Right ventricle myocardium superior (tissue), 1 donor: ENCODE data around the gene CISD3. TPM values are rescaled to one million over a fixed set of nuclear protein-coding genes. Genes with fewer than 3 reads are reported as not detected.

Experiments
- ATAC-seq: fragments of 200-7000 bp; cut with Tn5 transposase; one replicate; pipeline ENCODE4 v1.9.1; 2020; ENCODE audit warnings: mild to moderate bottlenecking; ENCODE audit not compliant: poor library complexity
- DNase-seq: peaks from one replicate; pipeline ENCODE4 v3.0.0-alpha.2; 2020
- intact Hi-C: fragments of 100-400 bp; cut with DNase I; formaldehyde crosslinking; loops from one replicate; pipeline ENCODE4 v1.11.2; 2022
- total RNA-seq: library from RNA; stranded (reverse); fragmentation: NEBNext Ultra II Directional; extraction: Animal tissue kit (Norgen Biotek cat#: 25700); gene quantifications from one replicate; pipeline ENCODE4 v1.2.1, GENCODE V29; 2021
- donor health status: DM: no; HTN: yes; CAD: no; lungs with severe emphysema.

The CISD3 gene
- total RNA-seq, 1 donor from 2014 or later = 82.5 TPM

DNA sequence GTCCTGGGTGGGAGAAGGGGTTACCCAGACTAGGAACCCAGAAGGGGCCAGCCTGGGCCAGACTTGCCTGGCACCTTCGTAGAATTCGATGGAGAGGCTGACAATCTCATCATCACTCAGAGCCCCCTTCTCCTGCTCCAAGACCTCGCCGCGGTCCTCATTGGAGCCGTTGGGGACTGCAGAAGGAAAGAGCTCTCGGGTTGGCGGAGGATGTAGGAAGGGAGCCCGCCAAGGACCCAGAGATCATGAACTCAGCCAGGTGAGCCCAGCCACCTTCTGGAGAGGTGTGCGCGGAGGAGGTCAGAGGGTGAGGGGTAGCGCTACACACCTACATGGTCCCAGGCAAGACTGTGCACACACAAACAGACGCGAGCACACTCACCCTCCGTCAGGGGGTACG, 8.5 kb downstream of the CISD3 start:
- ATAC-seq (no peak), DNase-seq (no peak)
- intact Hi-C loops = loop anchor here (5.0 kb wide), 1 partner anchor 36 kb away; no protein-coding TSS in a partner anchor

- intact Hi-C loops = loop anchor here (5.0 kb wide), 1 partner anchor 37 kb away; no protein-coding TSS in a partner anchor
- DNase-seq (no peak), ATAC-seq (no peak)
Measured at GRCh38 chr17:38739305-38739704, 9.2 kb downstream of the CISD3 start.

DNA sequence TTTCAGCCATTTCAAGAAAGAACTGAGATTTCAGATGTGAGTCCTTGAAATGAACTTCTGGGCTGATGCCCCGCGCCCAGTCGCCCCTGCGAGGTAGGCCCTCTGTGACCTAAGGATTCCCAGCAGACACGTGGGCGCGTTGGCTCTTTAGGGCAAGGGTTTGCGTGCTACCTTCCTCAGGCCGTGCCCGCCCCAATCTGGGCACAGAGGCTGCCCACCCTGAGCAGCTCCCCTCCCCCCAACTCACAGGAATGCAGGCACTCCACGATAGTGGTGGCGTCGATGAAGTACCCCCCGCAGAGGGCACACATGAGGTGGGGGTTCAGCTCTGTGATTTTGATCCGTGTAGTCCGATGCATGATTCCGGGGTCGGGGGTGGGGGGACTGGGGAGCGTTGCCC, 9.9 kb downstream of the CISD3 start:
- ATAC-seq (no peak), DNase-seq (no peak)
- intact Hi-C loops = no loop called here

- ATAC-seq (no peak), DNase-seq (no peak)
- intact Hi-C loops = no loop called here
Measured at GRCh38 chr17:38740806-38741205, 10.7 kb downstream of the CISD3 start.

GRCh38 chr17:38741461-38741860, 11.3 kb downstream of the CISD3 start:
- ATAC-seq (peak; percentile 8), DNase-seq (no peak)
- intact Hi-C loops = no loop called here

DNA sequence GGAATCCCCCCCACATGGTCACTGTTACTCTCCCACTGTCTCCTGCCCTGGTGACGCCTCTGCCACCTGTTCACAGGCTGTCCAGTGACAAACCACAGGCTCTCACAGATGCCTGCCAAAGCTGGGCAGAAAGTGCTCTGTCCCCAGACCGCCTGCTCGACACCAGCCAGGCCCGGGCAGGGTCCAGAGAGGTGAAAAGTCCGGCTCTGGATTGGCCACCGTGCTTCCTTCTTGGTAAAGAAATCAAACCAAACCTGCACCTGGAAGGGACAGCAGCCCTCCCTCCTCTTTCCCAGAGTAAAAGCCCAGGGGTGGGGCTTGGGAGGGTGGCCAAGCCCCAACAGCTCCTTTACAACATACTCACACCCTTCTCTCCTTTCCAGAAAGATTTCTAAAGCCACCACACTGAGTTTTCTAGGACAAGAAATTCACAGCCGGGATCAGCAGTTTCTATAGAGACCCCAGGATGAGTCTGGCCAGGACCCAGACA, 11.8 kb downstream of the CISD3 start:
- intact Hi-C loops = no loop called here

GRCh38 chr17:38742411-38743308, 12.5 kb downstream of the CISD3 start:
- DNase-seq = peak; percentile 50

More for the DNA sequence above, 11.8 kb downstream of the CISD3 start:
- peak; percentile 75 for ATAC-seq
- peak; percentile 61 for DNase-seq

DNA sequence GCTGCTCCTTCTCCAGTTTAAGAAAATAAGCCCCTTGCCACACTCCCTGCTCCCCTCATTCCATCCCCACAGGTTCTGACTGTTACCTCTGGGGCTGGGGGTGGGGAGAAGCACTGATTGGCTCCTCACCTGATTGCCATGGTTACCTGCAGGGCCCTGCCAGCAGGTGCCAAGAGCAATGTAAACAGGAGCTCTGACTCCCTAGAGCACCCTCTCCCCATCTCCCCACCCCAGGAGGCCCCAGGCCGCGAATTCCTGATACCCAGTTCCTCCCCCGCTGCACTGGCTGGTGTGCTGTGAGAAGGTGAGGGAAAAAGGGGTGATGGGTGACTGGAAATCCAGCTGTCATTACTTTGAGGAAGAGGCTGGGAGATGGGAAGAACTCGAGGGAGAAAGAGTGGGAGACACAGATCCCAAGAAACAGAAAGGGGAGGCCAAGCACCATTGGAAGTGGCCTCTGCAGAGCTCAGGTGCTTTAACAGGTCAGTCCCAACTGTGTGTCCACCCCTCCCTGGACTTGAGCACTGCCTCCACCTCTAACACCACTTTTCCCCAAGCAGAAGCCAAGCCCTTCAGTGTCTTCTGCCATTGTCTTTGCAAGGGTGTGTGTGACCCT, 13.5 kb downstream of the CISD3 start:
- no peak for DNase-seq
- intact Hi-C loops = no loop called here

More at GRCh38 chr17:38742411-38743308, 12.5 kb downstream of the CISD3 start:
- ATAC-seq = peak; percentile 68
- intact Hi-C loops = no loop called here

GRCh38 chr17:38745545-38745944, 15.4 kb downstream of the CISD3 start:
- no peak for ATAC-seq
- no peak for DNase-seq
- intact Hi-C loops = no loop called here

More for the DNA sequence above, 13.5 kb downstream of the CISD3 start:
- ATAC-seq = no peak

- ATAC-seq = no peak
- intact Hi-C loops = no loop called here
- no peak for DNase-seq
Measured at GRCh38 chr17:38746004-38746848, 16.1 kb downstream of the CISD3 start.

DNA sequence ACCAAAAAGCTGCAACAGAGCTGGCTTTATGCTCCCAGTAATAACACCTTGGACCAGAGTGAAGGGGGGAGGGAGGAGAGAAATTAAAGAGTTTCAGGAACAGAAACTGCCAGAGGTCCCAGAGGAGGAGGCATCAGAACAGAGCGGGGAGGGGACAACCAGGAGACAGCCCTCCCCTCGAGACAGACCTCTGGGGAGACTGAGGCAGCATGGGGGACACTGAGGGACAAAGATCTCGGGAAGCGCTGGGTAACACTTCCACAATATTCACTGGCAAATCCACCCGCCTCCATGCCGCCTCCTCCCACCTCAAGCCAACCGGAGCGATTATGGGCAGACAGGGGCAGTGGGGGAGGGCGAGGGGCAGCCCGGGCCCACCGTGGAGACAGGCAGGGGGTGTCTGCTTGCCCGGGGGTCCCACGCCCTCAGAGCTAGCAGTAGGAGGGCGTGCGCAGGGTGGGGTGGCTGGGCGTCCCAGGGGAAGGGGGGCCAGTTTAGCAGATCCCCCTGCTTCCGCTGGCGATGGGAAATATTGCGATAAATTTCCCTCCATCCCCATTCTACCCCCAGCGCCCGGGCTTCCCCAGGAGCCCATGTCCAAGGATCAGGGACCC, 16.8 kb downstream of the CISD3 start:
- intact Hi-C loops = no loop called here
- DNase-seq (peak; percentile 49), ATAC-seq (no peak)

DNA sequence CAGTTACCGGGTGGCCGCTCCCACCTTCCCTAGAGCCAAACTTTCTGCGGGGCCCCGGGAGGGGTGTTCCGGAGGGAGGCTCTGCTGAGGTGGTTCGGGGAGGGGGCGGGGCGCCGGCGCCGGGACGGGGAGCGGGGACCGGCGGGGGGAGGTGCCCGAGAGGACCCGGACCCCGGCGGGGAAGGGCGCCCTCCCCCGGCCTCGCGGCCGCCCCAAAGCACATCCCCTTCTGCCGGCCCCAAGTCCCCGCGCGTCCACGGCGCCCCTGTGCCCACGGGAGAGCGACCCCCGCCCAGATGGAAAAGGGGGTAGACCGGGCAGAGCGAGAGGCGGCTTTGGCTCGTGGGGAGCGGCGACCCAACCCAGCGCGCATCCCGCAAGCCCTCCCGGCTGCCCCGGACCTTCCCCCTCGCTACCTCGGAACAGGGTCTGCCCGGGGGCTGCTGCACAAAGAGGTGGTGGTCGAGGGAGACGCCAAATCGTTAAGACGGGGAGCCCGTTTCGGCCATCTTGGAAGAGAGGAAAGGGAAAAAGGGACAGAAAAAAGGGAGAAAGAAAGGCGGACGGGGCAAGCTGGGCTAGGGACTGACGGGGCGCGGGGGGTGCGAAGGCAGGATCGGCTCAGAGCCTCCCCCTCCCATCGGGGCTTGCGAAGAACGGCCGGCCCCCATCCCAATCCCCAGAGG, 17.5 kb downstream of the CISD3 start:
- intact Hi-C loops = no loop called here
- ATAC-seq = no peak
- peak; percentile 72 for DNase-seq

DNA sequence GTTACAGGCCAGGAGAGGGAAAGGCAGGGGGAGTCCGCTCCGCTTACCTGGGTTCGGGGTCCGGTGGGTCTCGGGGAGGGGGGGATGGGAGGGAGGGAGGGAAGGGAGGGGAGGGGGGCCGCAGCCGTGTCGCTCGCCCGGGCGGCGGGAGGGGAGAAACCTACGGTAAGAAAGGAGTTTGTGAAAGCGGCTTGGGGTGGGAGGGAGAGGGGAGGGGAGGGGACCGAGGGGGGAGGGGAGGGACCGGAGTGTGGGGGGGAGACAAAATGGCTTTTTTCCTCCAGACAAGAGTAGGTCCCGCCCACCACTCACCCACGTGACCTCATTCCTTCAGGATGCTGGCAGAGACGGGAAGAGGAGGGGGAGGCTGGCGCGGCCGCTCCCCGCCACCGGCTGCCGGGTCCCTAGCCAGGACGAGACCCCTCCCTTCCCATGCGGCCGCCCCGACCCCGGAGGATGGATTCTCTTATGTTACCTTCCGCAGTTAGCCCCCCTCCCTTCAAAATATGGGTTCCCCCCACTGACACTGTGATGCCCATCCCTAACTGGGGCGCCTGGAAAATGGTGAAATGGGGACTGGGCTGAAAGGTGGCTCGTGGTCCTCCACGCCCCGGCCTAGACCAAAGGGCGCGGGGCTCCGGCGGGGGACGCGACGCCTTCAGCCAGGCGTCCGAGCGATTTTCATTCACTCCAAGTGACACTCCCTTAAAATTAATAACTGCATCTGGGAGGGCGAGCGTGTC, 18.2 kb downstream of the CISD3 start, which contains the start of gene PCGF2:
PCGF2 (minus strand) TSS at position 188 of the 743 bp plus-strand sequence. CDS start 7,934 bp downstream, outside the sequence.
- DNase-seq (peak; percentile 96), ATAC-seq (peak; percentile 34)
- intact Hi-C loops = no loop called here

GRCh38 chr17:38748892-38749222, 18.7 kb downstream of the CISD3 start:
- no peak for ATAC-seq

DNA sequence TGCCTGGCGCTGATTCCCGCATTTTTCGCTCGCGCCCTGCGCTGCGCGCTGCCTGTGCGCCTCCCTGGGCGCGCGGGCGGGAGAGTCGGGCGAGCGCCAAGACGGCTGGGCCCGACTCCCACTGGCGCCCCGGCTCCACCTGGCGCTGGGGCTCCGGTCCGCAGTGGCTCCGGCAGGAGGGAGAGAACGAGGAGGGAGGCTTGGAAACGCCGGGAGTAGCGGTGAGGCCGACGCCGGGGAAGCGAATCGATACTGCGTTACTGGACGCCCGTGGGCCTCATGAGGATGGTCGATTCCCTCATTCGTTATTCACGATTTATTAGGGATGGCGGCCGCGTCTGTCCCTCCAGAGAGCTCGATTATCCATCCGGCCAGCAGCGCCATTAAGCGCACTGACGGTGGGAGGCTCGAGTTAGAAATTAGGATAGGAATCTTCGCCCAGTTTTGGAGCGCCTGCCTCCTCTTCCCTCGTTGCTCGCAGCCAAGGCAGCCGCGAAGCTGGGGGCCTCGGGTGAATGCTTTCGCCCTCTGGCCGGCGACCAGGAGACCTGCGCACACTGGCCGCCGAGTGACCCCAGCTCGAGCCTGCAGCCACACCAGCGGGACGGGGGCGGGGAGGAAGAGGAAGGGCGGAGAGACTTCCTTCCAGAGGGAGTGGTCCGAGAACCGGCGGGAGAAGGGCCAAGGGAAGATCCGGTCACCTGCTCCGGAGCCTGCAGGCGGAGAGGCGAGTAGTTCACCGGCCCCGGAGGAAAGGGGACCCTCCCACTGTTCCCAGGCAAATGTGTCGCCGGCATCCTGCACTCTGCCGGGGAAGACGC, 19.3 kb downstream of the CISD3 start:
- ATAC-seq (peak; percentile 45), DNase-seq (peak; percentile 92)
- intact Hi-C loops = loop anchor here (5.0 kb wide), 1 partner anchor 48 kb away; the partner anchor contains the start of gene PIP4K2B

More at GRCh38 chr17:38748892-38749222, 18.7 kb downstream of the CISD3 start:
- DNase-seq = no peak
- intact Hi-C loops = no loop called here

DNA sequence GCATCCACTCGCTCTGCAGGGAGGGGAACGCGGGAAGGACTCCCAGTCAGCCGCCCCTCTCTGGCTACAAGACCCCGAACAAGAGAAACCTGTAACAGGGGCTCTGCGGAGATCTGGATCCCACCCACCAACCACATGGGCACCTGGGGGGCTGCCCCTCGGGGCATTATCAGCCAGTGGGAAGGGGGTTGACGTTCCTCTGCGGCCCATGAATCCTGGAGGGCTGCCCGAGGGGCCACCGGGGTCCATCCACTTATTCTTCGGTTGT, 19.8 kb downstream of the CISD3 start:
- ATAC-seq (no peak), DNase-seq (no peak)
- intact Hi-C loops = loop anchor here (5.0 kb wide), 1 partner anchor 47 kb away; the partner anchor contains the start of gene PIP4K2B
